Measurements from ENCODE around the gene DLK1. TPM values are rescaled to one million over a fixed set of nuclear protein-coding genes. Genes with fewer than 3 reads are reported as not detected.

DLK1 gene
- total and polyA plus RNA-seq, 2 of the 4 experiments (the other 2 are of a cell fraction): under 0.01 to 0.07 TPM

DNA sequence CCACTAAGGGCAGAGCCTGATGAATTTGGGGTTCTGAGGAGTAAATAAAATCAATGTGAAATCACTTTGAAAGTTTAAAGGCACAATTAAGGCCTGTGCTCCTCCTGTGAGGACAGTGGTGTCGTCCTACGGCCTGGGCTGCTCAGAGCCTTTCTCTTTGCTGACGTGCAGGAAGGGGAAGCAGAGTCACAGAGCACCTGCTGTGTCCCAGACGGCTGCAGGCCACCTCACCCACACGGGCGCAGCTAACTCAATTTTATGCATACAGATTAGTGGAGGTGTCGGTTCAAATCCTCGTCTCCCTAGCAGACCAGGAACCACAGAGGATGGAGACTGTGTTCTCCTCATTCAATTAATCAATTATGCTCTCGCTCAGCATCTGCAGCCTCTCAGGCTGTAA lies 11.4 kb upstream of the DLK1 start:
- H3K27me3 ChIP-seq (ENCODE audit: control insufficient read depth, insufficient read depth, low read length): peaks cover 57% of the 10 kb centered on the region
- BruUV-seq (replicated peaks): no TSS peak
- POLR2A ChIA-PET (ENCODE audit: unreplicated experiment): no interaction called here

More for the DNA sequence above, 11.4 kb upstream of the DLK1 start:
- no peak overlapping the region for H4K5ac ChIP-seq (ENCODE audit: low read depth, low read length)
- CTCF ChIA-PET: no interaction called here
- H2AFZ ChIP-seq (replicated peaks; ENCODE audit: low read length, poor library complexity): no peak overlapping the region
- H4K91ac ChIP-seq (ENCODE audit: insufficient read depth, low read depth, low read length): no peak overlapping the region
- H2BK5ac ChIP-seq (ENCODE audit: low read depth, low read length, poor library complexity, severe bottlenecking): no peak overlapping the region
- H3K27ac ChIP-seq (ENCODE audit: insufficient read depth, low read length): no peak overlapping the region
- ATAC-seq (ENCODE audit: low read depth) (no peak), DNase-seq (no peak)
- in situ Hi-C loops (cut with MboI; ENCODE audit: low sequenced_read_pairs) (loop anchor here (25.0 kb wide), 1 partner anchor 522 kb away; no protein-coding TSS in a partner anchor), intact Hi-C loops (cut with micrococcal nuclease) (no loop called here), dilution Hi-C loops (cut with HindIII; ENCODE audit: low sequenced_read_pairs, unreplicated experiment) (no loop called here)
- no peak overlapping the region for H4K8ac ChIP-seq (ENCODE audit: low read depth in 2 of 2, low read length in 2 of 2)
- H3K9me1 ChIP-seq (ENCODE audit: insufficient read depth, low read length): no peaks in the 10 kb centered on the region
- H3K4ac ChIP-seq (ENCODE audit: low read depth, low read length): no peak overlapping the region
- H3K36me3 ChIP-seq (ENCODE audit: control insufficient read depth, insufficient read depth, low read length): no peaks in the 10 kb centered on the region
- no peak overlapping the region for H3K9ac ChIP-seq (ENCODE audit: low read depth, low read length)
- no peak overlapping the region for H3K56ac ChIP-seq (ENCODE audit: extremely low read depth, insufficient read depth, low read length)
- no peak overlapping the region for H3K4me2 ChIP-seq (ENCODE audit: low read depth, low read length)
- H3K4me1 ChIP-seq (ENCODE audit: control insufficient read depth, insufficient read depth, low read length): no peaks in the 10 kb centered on the region
- no peak overlapping the region for H2BK120ac ChIP-seq (ENCODE audit: low read depth, low read length)
- 88% methylated on average over 1 of the region's 9 CpGs; no CpG with 5 or more reads in 1 of the 2 experiments for WGBS, 2 experiments (ENCODE audit: extremely low coverage in 2 of 2, insufficient read length in 1 of 2)
- no peaks in the 10 kb centered on the region for H3K79me1 ChIP-seq (ENCODE audit: low read depth in 1 of 2, low read length in 2 of 2)
- no peak overlapping the region for H3K14ac ChIP-seq (replicated peaks; ENCODE audit: low read depth, low read length)
- no peak overlapping the region for H2BK15ac ChIP-seq (ENCODE audit: low read depth, low read length)
- H2BK20ac ChIP-seq (ENCODE audit: low read depth, low read length): no peak overlapping the region
- H3K23ac ChIP-seq (ENCODE audit: low read depth, low read length): no peak overlapping the region
- H3K18ac ChIP-seq (ENCODE audit: low read depth, low read length): no peak overlapping the region
- H4K20me1 ChIP-seq (ENCODE audit: insufficient read depth, low read length): no peaks in the 10 kb centered on the region
- TF ChIP-seq MAFK (IDR thresholded peaks at IDR 0.05; ENCODE audit: low read depth, low read length): no peak
- TF ChIP-seq RFX5 (IDR thresholded peaks at IDR 0.05; ENCODE audit: low read depth, low read length): no peak
- TF ChIP-seq POLR2A (IDR thresholded peaks at IDR 0.05; ENCODE audit: low read depth, low read length): no peak
- no peak for TF ChIP-seq NFE2L2 (IDR thresholded peaks at IDR 0.05; ENCODE audit: low read depth, low read length)
- TF ChIP-seq, protein P1, sequence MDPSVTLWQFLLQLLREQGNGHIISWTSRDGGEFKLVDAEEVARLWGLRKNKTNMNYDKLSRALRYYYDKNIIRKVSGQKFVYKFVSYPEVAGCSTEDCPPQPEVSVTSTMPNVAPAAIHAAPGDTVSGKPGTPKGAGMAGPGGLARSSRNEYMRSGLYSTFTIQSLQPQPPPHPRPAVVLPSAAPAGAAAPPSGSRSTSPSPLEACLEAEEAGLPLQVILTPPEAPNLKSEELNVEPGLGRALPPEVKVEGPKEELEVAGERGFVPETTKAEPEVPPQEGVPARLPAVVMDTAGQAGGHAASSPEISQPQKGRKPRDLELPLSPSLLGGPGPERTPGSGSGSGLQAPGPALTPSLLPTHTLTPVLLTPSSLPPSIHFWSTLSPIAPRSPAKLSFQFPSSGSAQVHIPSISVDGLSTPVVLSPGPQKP (IDR thresholded peaks at IDR 0.05; ENCODE audit: borderline replicate concordance, low read depth, low read length): no peak
- TF ChIP-seq CHD1 (IDR thresholded peaks at IDR 0.05; ENCODE audit: low read depth, low read length): no peak
- H2AK5ac ChIP-seq (ENCODE audit: low read depth, low read length): no peak overlapping the region
- H3K4me3 ChIP-seq (ENCODE audit: insufficient read depth, low read depth, low read length): no peak overlapping the region
- H2AK9ac ChIP-seq (replicated peaks; ENCODE audit: low read depth, low read length, poor library complexity): no peak overlapping the region
- H3K9me3 ChIP-seq (ENCODE audit: control insufficient read depth, insufficient read depth, low read length): peaks cover 4% of the 10 kb centered on the region
